PC-3 (cell line): Measurements from ENCODE around the gene PLOD3.

Source experiments
- EZH2 ChIP-seq: fragments of 300-600 bp; sonication (generic); IDR thresholded peaks from one replicate; pipeline ENCODE4 v1.6.1; 2017; ENCODE audit warnings: antibody characterized with exemption, mild to moderate bottlenecking, low read length; ENCODE audit not compliant: unreplicated experiment
- TF ChIP-seq, protein P1 (sequence below): fragments of 300-600 bp; sonication (generic); conservative IDR thresholded peaks from 2 replicates; pipeline ENCODE4 v1.5.1; 2017; ENCODE audit warnings: antibody characterized with exemption, low read depth, mild to moderate bottlenecking, low read length

DNA sequence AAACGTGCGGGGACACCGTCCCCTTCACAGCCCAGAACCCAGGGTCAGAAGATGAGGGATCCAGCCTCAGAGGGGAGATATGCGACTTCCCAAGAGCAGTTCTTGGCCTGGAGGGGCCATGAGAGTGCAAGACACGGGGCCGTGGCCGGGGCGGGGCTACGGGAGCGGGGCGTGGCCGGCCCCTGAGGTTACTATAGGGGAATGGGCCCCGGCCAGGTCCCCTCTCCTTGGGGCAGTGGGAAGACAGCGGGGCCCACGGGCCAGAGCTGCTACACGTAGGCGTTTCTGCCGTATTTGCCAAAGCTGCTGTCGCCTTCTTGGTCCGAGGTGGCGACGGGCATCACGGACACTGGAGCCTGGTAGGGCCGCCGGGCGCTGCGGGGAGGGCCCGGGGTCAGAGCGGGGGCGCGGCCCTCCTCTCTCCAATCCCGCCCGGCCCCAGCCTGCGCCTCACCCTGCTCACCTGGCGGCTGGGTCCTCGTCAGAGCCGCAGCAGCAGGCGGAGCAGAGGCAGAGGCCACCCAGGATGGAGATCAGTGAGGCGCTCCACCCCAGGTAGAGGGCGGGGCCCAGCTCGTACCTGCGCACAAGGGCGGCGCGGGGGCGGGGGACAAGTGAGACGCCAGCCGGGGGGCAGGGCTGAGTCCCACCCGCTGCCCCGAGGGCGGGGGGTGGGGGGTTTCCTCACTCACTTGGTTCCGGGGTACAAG, 14.9 kb upstream of the PLOD3 start:
- TF ChIP-seq, protein P1, sequence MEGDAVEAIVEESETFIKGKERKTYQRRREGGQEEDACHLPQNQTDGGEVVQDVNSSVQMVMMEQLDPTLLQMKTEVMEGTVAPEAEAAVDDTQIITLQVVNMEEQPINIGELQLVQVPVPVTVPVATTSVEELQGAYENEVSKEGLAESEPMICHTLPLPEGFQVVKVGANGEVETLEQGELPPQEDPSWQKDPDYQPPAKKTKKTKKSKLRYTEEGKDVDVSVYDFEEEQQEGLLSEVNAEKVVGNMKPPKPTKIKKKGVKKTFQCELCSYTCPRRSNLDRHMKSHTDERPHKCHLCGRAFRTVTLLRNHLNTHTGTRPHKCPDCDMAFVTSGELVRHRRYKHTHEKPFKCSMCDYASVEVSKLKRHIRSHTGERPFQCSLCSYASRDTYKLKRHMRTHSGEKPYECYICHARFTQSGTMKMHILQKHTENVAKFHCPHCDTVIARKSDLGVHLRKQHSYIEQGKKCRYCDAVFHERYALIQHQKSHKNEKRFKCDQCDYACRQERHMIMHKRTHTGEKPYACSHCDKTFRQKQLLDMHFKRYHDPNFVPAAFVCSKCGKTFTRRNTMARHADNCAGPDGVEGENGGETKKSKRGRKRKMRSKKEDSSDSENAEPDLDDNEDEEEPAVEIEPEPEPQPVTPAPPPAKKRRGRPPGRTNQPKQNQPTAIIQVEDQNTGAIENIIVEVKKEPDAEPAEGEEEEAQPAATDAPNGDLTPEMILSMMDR: no peak
- TF ChIP-seq EZH2: no peak
